ENCODE data around the gene NT5DC1.

The NT5DC1 gene

GRCh38 chr6:116100419-116101301, at the start of gene NT5DC1:
Gene NT5DC1, plus strand, starts transcription at chr6:116100853. Its CDS starts 78 bp downstream, at chr6:116100931.
- in situ Hi-C loops (cut with HindIII; ENCODE audit: low sequenced_read_pairs): no loop called here

GRCh38 chr6:116051244-116051643, 49.4 kb upstream of the NT5DC1 start:
- in situ Hi-C loops (cut with HindIII; ENCODE audit: low sequenced_read_pairs): no loop called here

- in situ Hi-C loops (cut with HindIII; ENCODE audit: low sequenced_read_pairs): no loop called here
These were observed 45.1 kb upstream of the NT5DC1 start for GRCh38 chr6:116055513-116055912.

- in situ Hi-C loops (cut with HindIII; ENCODE audit: low sequenced_read_pairs): no loop called here
These were observed 42.9 kb upstream of the NT5DC1 start for GRCh38 chr6:116057766-116058165.

GRCh38 chr6:116059713-116060571, 40.7 kb upstream of the NT5DC1 start:
- in situ Hi-C loops (cut with HindIII; ENCODE audit: low sequenced_read_pairs): no loop called here

GRCh38 chr6:116060572-116061283, 39.9 kb upstream of the NT5DC1 start, which contains the start of gene FRK:
Gene FRK, minus strand, starts transcription at chr6:116060891. Its CDS starts 580 bp downstream, at chr6:116060311.
- in situ Hi-C loops (cut with HindIII; ENCODE audit: low sequenced_read_pairs): no loop called here

- in situ Hi-C loops (cut with HindIII; ENCODE audit: low sequenced_read_pairs): no loop called here
These were observed 38.2 kb upstream of the NT5DC1 start for GRCh38 chr6:116062496-116062895.

- in situ Hi-C loops (cut with HindIII; ENCODE audit: low sequenced_read_pairs): no loop called here
These were observed 36.0 kb upstream of the NT5DC1 start for GRCh38 chr6:116064666-116065065.

GRCh38 chr6:116066789-116067188, 33.9 kb upstream of the NT5DC1 start:
- in situ Hi-C loops (cut with HindIII; ENCODE audit: low sequenced_read_pairs): no loop called here

GRCh38 chr6:116070101-116070500, 30.6 kb upstream of the NT5DC1 start:
- in situ Hi-C loops (cut with HindIII; ENCODE audit: low sequenced_read_pairs): no loop called here

GRCh38 chr6:116070616-116071389, 29.9 kb upstream of the NT5DC1 start:
- in situ Hi-C loops (cut with HindIII; ENCODE audit: low sequenced_read_pairs): no loop called here

GRCh38 chr6:116072368-116072767, 28.3 kb upstream of the NT5DC1 start:
- in situ Hi-C loops (cut with HindIII; ENCODE audit: low sequenced_read_pairs): no loop called here

GRCh38 chr6:116073765-116074440, 26.8 kb upstream of the NT5DC1 start:
- in situ Hi-C loops (cut with HindIII; ENCODE audit: low sequenced_read_pairs): no loop called here

GRCh38 chr6:116074732-116075390, 25.8 kb upstream of the NT5DC1 start:
- in situ Hi-C loops (cut with HindIII; ENCODE audit: low sequenced_read_pairs): no loop called here

- in situ Hi-C loops (cut with HindIII; ENCODE audit: low sequenced_read_pairs): no loop called here
These were observed 22.1 kb upstream of the NT5DC1 start for GRCh38 chr6:116078522-116078921.

- in situ Hi-C loops (cut with HindIII; ENCODE audit: low sequenced_read_pairs): no loop called here
These were observed 21.7 kb upstream of the NT5DC1 start for GRCh38 chr6:116078945-116079344.

- in situ Hi-C loops (cut with HindIII; ENCODE audit: low sequenced_read_pairs): no loop called here
These were observed 17.6 kb upstream of the NT5DC1 start for GRCh38 chr6:116083052-116083451.

GRCh38 chr6:116084284-116084683, 16.4 kb upstream of the NT5DC1 start:
- in situ Hi-C loops (cut with HindIII; ENCODE audit: low sequenced_read_pairs): no loop called here

- in situ Hi-C loops (cut with HindIII; ENCODE audit: low sequenced_read_pairs): no loop called here
These were observed 13.1 kb upstream of the NT5DC1 start for GRCh38 chr6:116087437-116088027.

Data from endothelial cell of hepatic sinusoid (primary cell).